ENCODE results near the gene CCNE1. TPM values are rescaled to one million over a fixed set of nuclear protein-coding genes. Genes with fewer than 3 reads are reported as not detected.

Gene CCNE1
- total RNA-seq, 1 experiment from 2014 or later = 40.2 TPM

- no peak for DNase-seq
- no peak overlapping the region for H3K4me3 Mint-ChIP-seq
- Histone ChIP-seq H2AFZ (ENCODE audit: low read length) (no peak overlapping the region), H2BK20ac (ENCODE audit: low read depth, low read length, poor library complexity, severe bottlenecking) (no peak overlapping the region), H3K23me2 (ENCODE audit: insufficient read length, low read depth, low read length, poor library complexity, severe bottlenecking) (peaks cover 6% of the 10 kb centered on the region), H3K27me3 (ENCODE audit: insufficient read depth, low read length) (peaks cover 3% of the 10 kb centered on the region; the same call in 1 of the 2 replicates), H2BK12ac (ENCODE audit: insufficient read length, low read depth, low read length) (no peak overlapping the region), H4K20me1 (ENCODE audit: control insufficient read depth, insufficient read depth, insufficient read length) (no peaks in the 10 kb centered on the region), H4K8ac (replicated peaks; ENCODE audit: insufficient read length, low read depth, low read length) (no peak overlapping the region), H3T11ph (ENCODE audit: low read length) (no peak overlapping the region), H3K79me1 (ENCODE audit: insufficient read depth, low read depth, low read length, poor library complexity, severe bottlenecking) (no peaks in the 10 kb centered on the region), H4K5ac (ENCODE audit: insufficient read length, low read depth, low read length) (no peak overlapping the region), H3K23ac (ENCODE audit: insufficient read length, low read depth, low read length) (no peak overlapping the region), H3K4ac (ENCODE audit: low read depth, low read length) (no peak overlapping the region), H2AK5ac (ENCODE audit: insufficient read length, low read length) (no peak overlapping the region), H3K56ac (ENCODE audit: insufficient read length, low read depth, low read length) (no peak overlapping the region), H3K4me1 (ENCODE audit: insufficient read depth, low read length) (no peaks in the 10 kb centered on the region), H3K79me2 (ENCODE audit: insufficient read depth, low read length) (no peaks in the 10 kb centered on the region), H3K14ac (ENCODE audit: insufficient read depth, low read length) (no peak overlapping the region), H3K4me2 (ENCODE audit: insufficient read depth, insufficient read length, low read length) (no peak overlapping the region), H3K9me3 (ENCODE audit: control insufficient read depth, low read depth, low read length) (no peaks in the 10 kb centered on the region), H2BK120ac (ENCODE audit: low read depth, low read length, poor library complexity, severe bottlenecking) (no peak overlapping the region), H3K27ac (ENCODE audit: insufficient read length, low read depth, low read length) (no peak overlapping the region), H2BK15ac (ENCODE audit: low read depth, low read length) (no peak overlapping the region), H3K9ac (ENCODE audit: extremely low read depth, insufficient read length, low read length) (no peak overlapping the region), H2BK5ac (ENCODE audit: insufficient read length, low read length) (no peak overlapping the region), H4K91ac (ENCODE audit: insufficient read length, low read depth, low read length) (no peak overlapping the region), H3K18ac (ENCODE audit: insufficient read length, low read depth, low read length) (no peak overlapping the region)
- TF ChIP-seq CTCF (conservative IDR thresholded peaks at IDR 0.05) = no peak
- peaks cover 0 to 3% (median 0%) of the 10 kb centered on the region in 3 experiments; a peak in 1 of 7 replicates for H3K36me3 Mint-ChIP-seq (ENCODE audit: insufficient read depth in 1 of 3, low read depth in 3 of 3)
- WGBS (ENCODE audit: extremely low coverage, insufficient read length, low lambda C conversion rate) = no CpG with 5 or more reads among the region's 2 CpGs
- no peak overlapping the region for H3K27ac Mint-ChIP-seq
- peaks cover 42% of the 10 kb centered on the region for H3K27me3 Mint-ChIP-seq (ENCODE audit: low read depth)
- peaks cover 2 to 13% of the 10 kb centered on the region in 2 experiments; a peak in 2 of 4 replicates for H3K4me1 Mint-ChIP-seq
- peaks cover 5 to 8% of the 10 kb centered on the region in 2 experiments; a peak in 3 of 5 replicates for H3K9me3 Mint-ChIP-seq
These were observed 59.4 kb downstream of the CCNE1 start for GRCh38 chr19:29871143-29871542.

Data from H9 (cell line).